HEK293 (cell line): ENCODE measurements around the gene ARL14EP.
A peak's percentile ranks its signal among the peaks of the same experiment; 100 is the strongest.

ENCODE experiments used
- CTCF ChIA-PET: fragments of 350-600 bp; formaldehyde crosslinking; extraction: SDS; loops from one replicate; lab custom pipeline; 2021; ENCODE audit warnings: antibody characterized with exemption; lab: Yijun Ruan, JAX
- POLR2A ChIA-PET: fragments of 300-600 bp; formaldehyde crosslinking; extraction: SDS; loops from one replicate; lab custom pipeline; 2020; ENCODE audit warnings: antibody characterized with exemption, inconsistent platforms; lab: Yijun Ruan, JAX
- H3K27ac ChIP-seq: fragments of 200-500 bp; sonication (Bioruptor generic); 2 replicates; pipeline ENCODE4 v1.5.1; 2014; ENCODE audit warnings: low read depth, low read length, control low read depth, inconsistent platforms; ENCODE audit errors: extremely low read depth
- H3K36me3 ChIP-seq, 2 experiments: fragments of 200-500 bp in 1 of 2; sonication (Bioruptor generic) in 1 of 2; 1 replicate in 1 of 2; 2 replicates in 1 of 2; pipeline ENCODE4 v1.5.1; 2014 to 2017; ENCODE audit warnings: inconsistent platforms in 2 of 2, low read length in 2 of 2; ENCODE audit not compliant: control insufficient read depth in 2 of 2, insufficient read depth in 1 of 2
- H3K4me1 ChIP-seq: fragments of 200-500 bp; sonication (Bioruptor generic); 2 replicates; pipeline ENCODE4 v1.5.1; 2014; ENCODE audit warnings: mild to moderate bottlenecking, low read length, inconsistent platforms; ENCODE audit not compliant: control insufficient read depth, insufficient read depth
- H3K4me3 ChIP-seq: 2 replicates; pipeline ENCODE4 v1.5.1; 2011; ENCODE audit warnings: low read depth, mild to moderate bottlenecking, control low read depth, low read length, moderate library complexity
- H3K9me3 ChIP-seq: fragments of 200-500 bp; sonication (Bioruptor generic); 2 replicates; pipeline ENCODE4 v1.5.1; 2014; ENCODE audit warnings: low read depth, low read length, inconsistent platforms; ENCODE audit not compliant: control insufficient read depth, insufficient read depth
- CTCF ChIP-seq: fragments of 450-650 bp; formaldehyde crosslinking; IDR thresholded peaks from 2 replicates; pipeline ENCODE4 v1.5.1; 2016; ENCODE audit warnings: missing biosample characterization, missing genetic modification characterization
- EGR2 ChIP-seq: fragments of 450-650 bp; formaldehyde crosslinking; IDR thresholded peaks from 2 replicates; pipeline ENCODE4 v1.5.1; 2016; ENCODE audit warnings: low read depth, missing biosample characterization, missing genetic modification characterization
- GLI2 ChIP-seq: fragments of 450-650 bp; formaldehyde crosslinking; IDR thresholded peaks from 2 replicates; pipeline ENCODE4; 2017; ENCODE audit warnings: missing biosample characterization, missing genetic modification characterization, low read depth, borderline replicate concordance
- MZF1 ChIP-seq: fragments of 450-650 bp; formaldehyde crosslinking; IDR thresholded peaks from 2 replicates; pipeline ENCODE4 v1.5.1; 2017; ENCODE audit warnings: missing biosample characterization, missing genetic modification characterization, borderline replicate concordance
- PATZ1 ChIP-seq: fragments of 450-650 bp; formaldehyde crosslinking; IDR thresholded peaks from 2 replicates; pipeline ENCODE4 v1.5.1; 2016; ENCODE audit warnings: missing biosample characterization, missing genetic modification characterization
- PBX3 ChIP-seq: sonication (generic); formaldehyde crosslinking; IDR thresholded peaks from 2 replicates; pipeline ENCODE4 v1.8.1; 2022; ENCODE audit warnings: mild to moderate bottlenecking, moderate library complexity, missing genetic modification reagents
- PRDM4 ChIP-seq: fragments of 450-650 bp; formaldehyde crosslinking; IDR thresholded peaks from 2 replicates; pipeline ENCODE4 v1.5.1; 2017; ENCODE audit warnings: missing biosample characterization, missing genetic modification characterization
- ZBTB17 ChIP-seq: fragments of 450-650 bp; formaldehyde crosslinking; IDR thresholded peaks from 2 replicates; pipeline ENCODE4 v1.5.1; 2016; ENCODE audit warnings: missing biosample characterization, missing genetic modification characterization
- ZBTB20 ChIP-seq: fragments of 450-650 bp; formaldehyde crosslinking; IDR thresholded peaks from 2 replicates; pipeline ENCODE4 v1.5.1; 2016; ENCODE audit warnings: missing biosample characterization, missing genetic modification characterization
- ZBTB26 ChIP-seq: fragments of 450-650 bp; formaldehyde crosslinking; optimal IDR thresholded peaks from 2 replicates; pipeline ENCODE3; 2016; ENCODE audit warnings: missing biosample characterization, mild to moderate bottlenecking, missing genetic modification characterization
- ZBTB44 ChIP-seq: fragments of 450-650 bp; IDR thresholded peaks from 2 replicates; pipeline ENCODE4 v1.5.1; 2018; ENCODE audit warnings: missing biosample characterization, mild to moderate bottlenecking, missing genetic modification characterization
- ZBTB7A ChIP-seq: fragments of 450-650 bp; formaldehyde crosslinking; IDR thresholded peaks from 2 replicates; pipeline ENCODE4 v1.5.1; 2016; ENCODE audit warnings: low read depth, missing biosample characterization, missing genetic modification characterization
- ZFHX2 ChIP-seq: fragments of 450-650 bp; formaldehyde crosslinking; conservative IDR thresholded peaks from 2 replicates; pipeline ENCODE4 v1.5.1; 2016; ENCODE audit warnings: missing biosample characterization, missing genetic modification characterization
- ZNF10 ChIP-seq: fragments of 450-650 bp; formaldehyde crosslinking; IDR thresholded peaks from 2 replicates; pipeline ENCODE4 v1.5.1; 2017; ENCODE audit warnings: missing biosample characterization, missing genetic modification characterization
- ZNF133 ChIP-seq: fragments of 450-650 bp; formaldehyde crosslinking; IDR thresholded peaks from 2 replicates; pipeline ENCODE4 v1.5.1; 2016; ENCODE audit warnings: missing biosample characterization, missing genetic modification characterization
- ZNF211 ChIP-seq: fragments of 450-650 bp; formaldehyde crosslinking; IDR thresholded peaks from 2 replicates; pipeline ENCODE4 v1.5.1; 2016; ENCODE audit warnings: low read depth, missing biosample characterization, missing genetic modification characterization
- ZNF292 ChIP-seq: fragments of 450-650 bp; formaldehyde crosslinking; IDR thresholded peaks from 2 replicates; pipeline ENCODE4 v1.5.1; 2016; ENCODE audit warnings: low read depth, missing biosample characterization, missing genetic modification characterization, borderline replicate concordance
- ZNF335 ChIP-seq: fragments of 450-650 bp; formaldehyde crosslinking; conservative IDR thresholded peaks from 2 replicates; pipeline ENCODE4 v1.5.1; 2016; ENCODE audit warnings: missing biosample characterization, missing genetic modification characterization
- ZNF555 ChIP-seq: fragments of 450-650 bp; formaldehyde crosslinking; conservative IDR thresholded peaks from 2 replicates; pipeline ENCODE4 v1.5.1; 2017; ENCODE audit warnings: missing biosample characterization, mild to moderate bottlenecking, missing genetic modification characterization, inconsistent platforms
- ZNF639 ChIP-seq: fragments of 450-650 bp; formaldehyde crosslinking; IDR thresholded peaks from 2 replicates; pipeline ENCODE4 v1.5.1; 2016; ENCODE audit warnings: missing biosample characterization, missing genetic modification characterization
- ZNF785 ChIP-seq: fragments of 450-650 bp; formaldehyde crosslinking; IDR thresholded peaks from 2 replicates; pipeline ENCODE4 v1.5.1; 2016; ENCODE audit warnings: missing biosample characterization, missing genetic modification characterization
- ZSCAN4 ChIP-seq: fragments of 450-650 bp; formaldehyde crosslinking; IDR thresholded peaks from 2 replicates; pipeline ENCODE4 v1.5.1; 2017; ENCODE audit warnings: missing biosample characterization, missing genetic modification characterization

Gene ARL14EP

GRCh38 chr11:30322826-30323710 is at the start of gene ARL14EP:
ARL14EP (plus strand) TSS chr11:30323104; CDS start chr11:30330949, 7,845 bp downstream.
- H3K36me3 ChIP-seq = peaks cover 0 to 10% of the 10 kb centered on the region in 2 experiments; a peak in 2 of 3 replicates
- peak within 1 kb of the TSS; percentile 86 for H3K4me3 ChIP-seq
- no peaks in the 10 kb centered on the region for H3K4me1 ChIP-seq
- H3K27ac ChIP-seq = peak within 1 kb of the TSS; percentile 24
- H3K9me3 ChIP-seq = no peaks in the 10 kb centered on the region
- POLR2A ChIA-PET = interaction anchor here (0.6 to 1.8 kb wide), 15 partner anchors 9 to 855 kb away, joined by 3 to 10 read pairs (median 3); no protein-coding TSS in a partner anchor
- CTCF ChIA-PET = interaction anchor here (0.6 to 1.4 kb wide), 3 partner anchors 8 to 462 kb away, joined by 3 to 6 read pairs (median 5); no protein-coding TSS in a partner anchor
- peak; percentile 49 for TF ChIP-seq ZBTB26
- TF ChIP-seq EGR2 = peak; percentile 61; the same call in 1 of the 2 replicates
- peak; percentile 32; the same call in 1 of the 2 replicates for TF ChIP-seq ZBTB17 (tag by site-specific recombination)
- no peak for TF ChIP-seq ZNF292
- peak; percentile 44 for TF ChIP-seq PATZ1
- TF ChIP-seq ZNF785 = no peak
- TF ChIP-seq ZBTB44 = no peak
- TF ChIP-seq ZSCAN4 = no peak
- TF ChIP-seq GLI2 (tag by site-specific recombination) = no peak
- peak; percentile 69 for TF ChIP-seq ZFHX2
- no peak for TF ChIP-seq CTCF (tag by site-specific recombination)
- no peak for TF ChIP-seq ZNF133
- TF ChIP-seq ZNF335 (tag by site-specific recombination) = peak; percentile 69
- TF ChIP-seq ZNF639 (tag by site-specific recombination) = peak; percentile 63
- TF ChIP-seq PBX3 (CRISPR knock-in tag) = no peak; the same call in 1 of the 2 replicates
- peak; percentile 90 for TF ChIP-seq ZBTB20 (tag by site-specific recombination)
- 0 out of 2 replicates have a peak, but pooled peaks have one; percentile 47 for TF ChIP-seq MZF1 (tag by site-specific recombination)
- no peak for TF ChIP-seq ZNF211 (tag by site-specific recombination)
- no peak for TF ChIP-seq ZNF555
- TF ChIP-seq ZBTB7A = 0 out of 2 replicates have a peak, but pooled peaks have one; percentile 19
- TF ChIP-seq ZNF10 (tag by site-specific recombination) = no peak
- TF ChIP-seq PRDM4 = peak; percentile 16; the same call in 1 of the 2 replicates
